ENCODE measurements around the gene TUBGCP6.

DNA sequence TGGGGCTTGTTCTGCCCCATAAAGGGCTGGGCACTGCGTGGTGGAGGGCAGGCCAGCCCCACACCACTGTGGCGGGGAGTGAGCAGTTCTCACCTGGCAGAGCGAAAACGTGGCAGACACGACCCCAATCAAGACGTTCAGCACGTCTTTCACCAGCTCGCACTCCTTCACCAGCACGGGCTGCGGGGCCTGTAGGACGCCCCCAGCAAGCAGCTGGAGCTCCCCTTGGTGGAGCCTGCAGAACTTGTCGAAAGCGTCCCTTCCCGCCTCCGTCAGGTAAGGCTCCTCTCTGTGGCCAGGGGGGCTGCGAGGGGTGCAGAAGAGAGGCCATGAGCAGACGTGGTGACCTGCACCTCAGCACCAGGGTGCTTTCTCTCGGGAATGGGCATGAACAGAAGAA lies 11.6 kb downstream of the TUBGCP6 start:
- no peak for TF ChIP-seq POLR2AphosphoS5 (IDR thresholded peaks at IDR 0.05)
- TF ChIP-seq, protein P1, sequence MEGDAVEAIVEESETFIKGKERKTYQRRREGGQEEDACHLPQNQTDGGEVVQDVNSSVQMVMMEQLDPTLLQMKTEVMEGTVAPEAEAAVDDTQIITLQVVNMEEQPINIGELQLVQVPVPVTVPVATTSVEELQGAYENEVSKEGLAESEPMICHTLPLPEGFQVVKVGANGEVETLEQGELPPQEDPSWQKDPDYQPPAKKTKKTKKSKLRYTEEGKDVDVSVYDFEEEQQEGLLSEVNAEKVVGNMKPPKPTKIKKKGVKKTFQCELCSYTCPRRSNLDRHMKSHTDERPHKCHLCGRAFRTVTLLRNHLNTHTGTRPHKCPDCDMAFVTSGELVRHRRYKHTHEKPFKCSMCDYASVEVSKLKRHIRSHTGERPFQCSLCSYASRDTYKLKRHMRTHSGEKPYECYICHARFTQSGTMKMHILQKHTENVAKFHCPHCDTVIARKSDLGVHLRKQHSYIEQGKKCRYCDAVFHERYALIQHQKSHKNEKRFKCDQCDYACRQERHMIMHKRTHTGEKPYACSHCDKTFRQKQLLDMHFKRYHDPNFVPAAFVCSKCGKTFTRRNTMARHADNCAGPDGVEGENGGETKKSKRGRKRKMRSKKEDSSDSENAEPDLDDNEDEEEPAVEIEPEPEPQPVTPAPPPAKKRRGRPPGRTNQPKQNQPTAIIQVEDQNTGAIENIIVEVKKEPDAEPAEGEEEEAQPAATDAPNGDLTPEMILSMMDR (IDR thresholded peaks at IDR 0.05; ENCODE audit: poor library complexity, severe bottlenecking): no peak

All from neural cell (in vitro differentiated cells).